ENCODE results near the gene HTR3A.

- TF ChIP-seq SUZ12 (IDR thresholded peaks at IDR 0.05; ENCODE audit: extremely low read depth, insufficient read depth, insufficient read length) (no peak), YY1 (IDR thresholded peaks at IDR 0.05; ENCODE audit: insufficient read depth, insufficient read length) (no peak)
Observed at GRCh38 chr11:113989381-113989780, 14.5 kb downstream of the HTR3A start.
